Hepatocyte (in vitro differentiated cells): ENCODE measurements around the gene SLC17A2.

ENCODE experiments used
- CTCF ChIP-seq: fragments of 200-600 bp; sonication (generic); IDR thresholded peaks from 2 replicates; pipeline ENCODE4 v1.5.1; 2016; ENCODE audit warnings: antibody characterized with exemption, mild to moderate bottlenecking; ENCODE audit not compliant: poor library complexity
- EZH2 ChIP-seq: fragments of 200-600 bp; sonication (generic); IDR thresholded peaks from 2 replicates; pipeline ENCODE4 v1.6.1; 2016; ENCODE audit warnings: antibody characterized with exemption, mild to moderate bottlenecking, borderline replicate concordance
- EZH2phosphoT487 ChIP-seq: fragments of 200-600 bp; sonication (generic); IDR thresholded peaks from one replicate; pipeline ENCODE4 v1.6.1; 2018; ENCODE audit warnings: antibody characterized with exemption, mild to moderate bottlenecking, low read depth, moderate library complexity; ENCODE audit not compliant: unreplicated experiment, severe bottlenecking

GRCh38 chr6:25952535-25952934, 22.0 kb upstream of the SLC17A2 start:
- TF ChIP-seq CTCF (no peak), EZH2 (no peak), EZH2phosphoT487 (no peak)
